ENCODE results near the gene MYO7B.

Gene MYO7B

DNA sequence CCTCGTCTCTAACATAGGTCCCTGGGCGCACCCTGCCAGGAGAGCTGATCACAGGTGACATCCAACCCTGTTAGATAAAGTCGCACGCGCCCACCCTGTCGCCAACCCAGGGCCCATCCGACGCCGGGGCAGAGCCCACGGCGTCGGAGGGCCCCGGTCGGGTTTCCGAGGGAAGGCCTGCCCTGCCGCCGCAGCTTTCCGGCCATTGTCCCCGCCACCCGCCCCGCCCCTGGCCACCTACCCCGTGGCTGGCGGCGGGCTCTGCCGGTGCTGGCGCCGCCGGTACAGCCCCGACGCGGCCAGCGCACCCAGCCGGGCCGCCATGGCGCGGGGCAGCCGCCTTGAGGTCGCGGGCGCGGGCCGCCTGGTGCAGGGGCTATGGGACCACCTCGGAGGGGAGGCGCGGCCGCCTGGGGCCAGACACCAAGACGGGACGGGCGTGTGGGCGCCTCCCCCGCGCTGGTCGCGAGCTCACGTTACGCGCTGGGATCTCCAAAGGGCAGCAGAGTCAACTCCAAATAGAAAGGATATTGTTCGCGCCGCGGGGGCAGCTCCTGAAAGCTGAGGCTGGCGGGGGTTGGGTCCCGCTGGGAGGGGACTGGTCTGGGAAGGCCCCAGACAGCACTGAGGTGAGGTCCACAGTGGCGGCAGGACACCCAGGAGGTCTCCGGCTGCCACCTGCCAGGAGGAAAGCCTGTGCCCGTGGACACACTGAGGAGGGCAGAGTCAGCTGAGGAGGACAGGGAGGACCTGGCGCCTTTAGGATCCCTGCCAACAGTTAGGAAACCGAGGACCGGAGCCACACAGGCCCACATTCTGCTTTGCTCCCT lies 128.8 kb downstream of the MYO7B start:
- no peak for DNase-seq (ENCODE audit: low read depth)

DNA sequence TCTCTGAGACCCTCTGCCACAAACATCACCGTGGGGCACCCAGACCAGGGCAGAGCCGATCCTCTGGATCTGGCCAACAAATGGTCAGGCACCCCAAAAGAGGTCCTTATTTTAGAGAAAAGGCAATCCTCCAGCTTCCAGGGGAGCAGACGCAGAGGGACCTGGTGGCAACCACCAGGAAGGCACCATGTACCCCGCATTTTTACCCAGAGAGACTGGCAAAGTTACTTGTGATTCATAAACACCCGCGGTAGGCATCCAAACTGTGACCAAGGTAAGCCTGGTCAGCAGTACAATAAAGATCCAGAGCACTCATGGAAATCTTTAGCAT lies 129.4 kb downstream of the MYO7B start:
- no peak for DNase-seq (ENCODE audit: low read depth)

DNA sequence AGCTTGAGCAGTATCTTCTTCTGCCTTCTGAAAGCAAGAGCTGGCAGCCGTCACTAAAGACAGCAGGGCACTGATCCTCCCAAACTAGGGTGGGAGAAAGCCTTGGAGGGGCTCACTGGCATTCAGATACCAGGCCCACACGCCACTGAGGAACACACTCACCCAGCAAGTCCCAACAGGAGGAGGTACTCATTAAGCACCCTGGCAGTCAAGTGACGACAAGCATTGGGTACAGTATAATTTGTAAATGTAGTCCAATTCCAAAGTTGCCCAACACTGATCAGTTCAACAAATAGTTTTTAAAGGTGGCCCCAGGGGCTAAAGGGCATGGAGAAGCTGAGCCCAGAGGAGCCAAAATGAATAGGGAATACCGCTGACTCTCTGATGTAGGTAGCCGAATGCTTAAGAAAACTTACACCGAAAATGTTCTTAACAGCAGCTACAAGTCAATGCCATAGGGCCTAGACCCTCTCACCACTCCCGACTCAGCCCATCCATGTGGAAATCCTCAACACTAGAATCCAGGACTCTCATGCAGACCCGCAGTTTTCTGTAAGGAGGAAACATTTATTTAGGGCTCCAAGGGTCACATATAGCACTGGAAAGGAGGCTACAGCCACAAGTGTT lies 129.9 kb downstream of the MYO7B start:
- DNase-seq (ENCODE audit: low read depth) = no peak

DNA sequence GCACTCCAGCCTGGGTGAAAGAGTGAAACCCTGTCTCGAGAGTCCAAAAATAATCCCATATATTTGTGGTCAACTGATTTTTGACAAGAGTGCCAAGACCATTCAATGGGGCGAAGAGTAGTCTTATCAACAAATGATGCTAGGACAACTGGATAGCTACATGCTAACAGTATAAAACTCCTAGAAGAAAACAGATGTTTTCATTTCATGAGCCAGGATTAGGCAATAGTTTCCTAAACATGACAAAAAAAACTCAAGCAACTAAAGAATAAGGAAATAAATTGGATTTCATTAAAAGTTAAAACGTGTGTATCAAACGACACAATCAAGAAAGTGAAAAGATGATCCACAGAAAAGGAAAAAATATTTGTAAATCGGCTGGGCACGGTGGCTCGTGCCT lies 133.6 kb downstream of the MYO7B start:
- DNase-seq (ENCODE audit: low read depth) = no peak

DNA sequence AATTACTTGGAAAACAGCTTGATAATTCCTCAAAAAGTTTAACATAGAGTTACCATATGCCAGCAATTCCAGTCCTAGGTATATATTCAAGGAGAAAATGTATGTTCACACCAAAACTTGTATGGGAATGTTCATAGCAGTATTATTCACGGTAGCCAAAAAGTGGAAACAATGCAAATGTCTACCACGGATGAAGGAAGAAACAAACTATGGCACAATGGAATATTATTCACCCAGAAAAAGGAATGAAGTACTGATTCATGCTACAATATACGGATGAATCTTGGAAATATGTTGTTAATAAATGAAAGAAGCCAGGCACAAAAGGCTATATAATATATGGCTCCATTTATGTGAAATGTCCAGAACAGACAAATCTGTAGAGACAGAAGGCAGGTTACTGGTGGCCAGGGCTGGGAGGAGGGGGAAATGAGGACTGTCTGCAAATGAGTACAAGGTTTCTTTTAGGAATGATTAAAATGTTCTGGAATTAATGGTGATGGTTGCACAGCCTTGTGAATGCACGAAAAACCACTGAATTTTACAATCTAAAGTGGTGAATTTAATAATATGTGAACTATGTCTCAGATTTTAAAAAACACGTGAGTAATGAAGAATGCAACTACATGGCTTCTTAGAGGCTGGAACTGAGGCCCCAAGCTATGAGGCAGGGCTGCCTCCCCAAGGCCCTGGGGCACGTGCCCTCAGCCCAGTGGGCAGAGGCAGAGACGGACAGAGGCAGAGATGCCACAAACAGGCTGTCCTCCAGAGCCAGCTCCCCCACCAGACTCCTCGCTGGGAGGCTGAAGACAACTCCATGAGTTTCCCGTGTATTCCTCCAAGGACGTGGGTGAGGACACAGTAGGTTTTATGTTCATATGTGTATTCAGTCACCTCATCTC lies 134.8 kb downstream of the MYO7B start:
- DNase-seq (ENCODE audit: low read depth) = no peak

DNA sequence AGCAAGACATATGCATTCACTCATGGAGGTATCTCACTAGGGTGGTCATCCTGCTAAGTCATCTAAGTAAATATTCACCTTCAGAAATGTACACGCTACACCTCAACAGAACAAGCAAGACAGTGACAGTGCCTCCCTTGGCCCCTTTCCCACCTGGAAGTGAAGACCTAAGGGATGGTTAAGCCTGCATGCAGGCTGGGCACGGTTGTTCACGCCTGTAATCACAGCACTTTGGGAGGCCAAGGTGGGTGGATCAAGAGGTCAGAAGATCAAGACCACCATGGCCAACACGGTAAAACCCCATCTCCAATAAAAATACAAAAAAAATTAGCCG lies 135.4 kb downstream of the MYO7B start:
- DNase-seq (ENCODE audit: low read depth) = no peak

DNA sequence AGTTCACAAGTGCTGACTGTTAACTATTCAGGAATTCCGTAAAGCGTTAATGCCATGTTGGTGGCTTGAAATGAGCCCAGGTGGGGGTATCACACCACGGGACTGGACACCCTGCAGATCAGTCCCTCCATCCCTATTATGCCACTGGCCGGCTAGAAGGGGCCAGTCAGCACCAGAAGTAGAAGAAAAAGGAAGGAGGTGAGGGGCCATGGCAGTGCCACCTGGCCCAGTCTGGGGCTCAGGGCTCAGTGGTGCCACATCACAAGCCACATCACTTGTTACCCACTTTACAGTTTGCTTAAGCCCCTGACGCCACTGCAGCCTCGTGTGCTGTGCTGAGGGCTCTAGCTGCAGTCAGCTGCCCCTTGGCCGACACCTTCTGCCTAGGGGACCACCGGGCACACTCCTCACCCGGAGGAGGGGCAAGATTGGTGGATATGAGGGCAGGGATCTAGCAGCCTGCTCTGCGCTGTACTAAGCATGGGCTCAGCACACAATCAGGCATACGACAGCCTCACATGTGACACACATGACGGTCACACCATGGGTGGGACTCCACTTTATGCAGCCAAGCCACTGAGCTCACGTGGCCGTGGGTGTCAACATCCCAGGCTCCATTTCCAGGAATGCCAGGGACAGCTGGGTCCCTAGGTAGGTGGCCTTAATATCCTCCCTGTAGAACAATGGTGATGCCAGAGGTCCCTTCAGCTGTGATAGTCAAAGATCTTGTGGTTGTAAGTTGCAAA lies 136.2 kb downstream of the MYO7B start:
- DNase-seq (ENCODE audit: low read depth) = no peak

DNA sequence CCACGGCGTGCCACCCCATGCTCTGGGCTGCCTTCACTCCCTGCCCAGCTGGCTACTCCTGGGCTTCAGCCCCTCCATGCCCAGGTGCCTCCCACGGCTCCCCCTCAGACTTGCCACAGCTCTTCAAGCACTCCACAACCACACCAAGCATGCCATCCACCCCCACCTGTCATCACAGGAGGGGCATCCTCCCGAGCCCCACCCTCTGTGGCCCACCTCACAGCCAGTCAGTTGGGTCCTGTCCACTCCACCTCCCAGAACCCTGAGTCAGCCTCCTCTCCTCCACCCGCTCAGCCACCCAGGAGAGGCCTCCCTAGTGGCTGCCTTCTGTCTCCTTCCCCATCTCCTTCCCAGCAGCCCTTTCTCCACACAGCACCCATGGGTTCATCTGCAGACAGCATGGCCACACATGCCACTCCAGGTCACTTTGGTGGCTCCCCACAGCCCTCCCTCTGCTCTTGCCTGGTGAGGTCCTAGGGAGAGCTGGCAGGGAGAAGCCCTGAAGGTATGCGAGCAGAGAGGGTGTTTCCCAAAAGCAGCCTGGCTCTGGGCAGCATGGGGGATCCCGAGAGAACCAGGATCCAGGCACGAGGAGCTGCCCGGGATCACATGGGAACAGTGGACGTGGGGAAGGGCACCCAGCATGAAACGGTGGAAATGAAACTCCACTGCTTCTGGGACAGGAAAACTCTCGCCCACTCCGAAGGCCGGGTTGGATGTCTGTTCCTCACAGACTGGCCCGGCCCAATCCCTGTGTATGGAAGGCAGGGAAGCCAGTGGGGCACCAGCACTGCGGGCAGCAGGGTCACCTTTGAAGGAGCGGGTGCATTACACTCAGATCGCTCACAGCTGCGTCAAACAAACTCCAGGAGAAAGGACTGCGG lies 137.1 kb downstream of the MYO7B start:
- DNase-seq (ENCODE audit: low read depth) = no peak

DNA sequence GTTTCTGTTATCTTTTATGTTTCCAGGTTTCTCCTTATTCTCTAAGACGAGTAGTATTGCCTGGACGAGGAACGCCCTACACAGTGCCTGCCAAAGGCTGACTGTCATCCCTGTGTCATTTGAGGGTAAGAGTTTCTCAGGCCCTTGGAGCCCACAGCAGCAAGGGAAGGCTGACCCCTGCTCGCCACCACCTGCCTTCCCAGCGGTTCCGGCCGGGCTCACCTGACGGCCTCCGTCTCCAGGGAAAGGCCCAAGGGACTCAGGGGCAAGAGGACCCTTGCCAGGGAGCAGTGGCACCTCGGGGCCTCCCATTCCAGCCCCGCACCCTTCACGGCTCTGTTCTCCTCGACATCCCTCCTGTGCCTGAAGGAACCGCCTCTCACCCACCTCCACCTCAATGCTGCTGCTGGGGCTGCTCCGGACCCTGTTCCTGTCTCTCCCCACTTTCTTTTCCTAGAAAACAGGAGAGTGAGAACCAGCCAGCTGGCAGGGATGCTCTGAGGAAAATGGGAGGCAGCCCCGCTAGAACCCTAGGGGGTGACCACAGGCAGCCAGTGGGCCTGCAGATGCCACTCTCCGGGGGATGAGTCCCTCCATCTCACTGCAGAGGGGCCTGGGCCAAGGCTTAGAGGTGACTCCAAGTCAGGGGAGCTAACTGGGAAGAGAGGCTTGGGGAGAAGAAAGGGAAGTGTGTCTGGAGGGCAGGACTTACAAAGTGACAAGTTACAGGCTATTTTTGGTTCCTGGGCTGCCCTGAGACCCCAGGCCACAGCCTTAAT lies 138.0 kb downstream of the MYO7B start:
- DNase-seq (ENCODE audit: low read depth) = no peak

DNA sequence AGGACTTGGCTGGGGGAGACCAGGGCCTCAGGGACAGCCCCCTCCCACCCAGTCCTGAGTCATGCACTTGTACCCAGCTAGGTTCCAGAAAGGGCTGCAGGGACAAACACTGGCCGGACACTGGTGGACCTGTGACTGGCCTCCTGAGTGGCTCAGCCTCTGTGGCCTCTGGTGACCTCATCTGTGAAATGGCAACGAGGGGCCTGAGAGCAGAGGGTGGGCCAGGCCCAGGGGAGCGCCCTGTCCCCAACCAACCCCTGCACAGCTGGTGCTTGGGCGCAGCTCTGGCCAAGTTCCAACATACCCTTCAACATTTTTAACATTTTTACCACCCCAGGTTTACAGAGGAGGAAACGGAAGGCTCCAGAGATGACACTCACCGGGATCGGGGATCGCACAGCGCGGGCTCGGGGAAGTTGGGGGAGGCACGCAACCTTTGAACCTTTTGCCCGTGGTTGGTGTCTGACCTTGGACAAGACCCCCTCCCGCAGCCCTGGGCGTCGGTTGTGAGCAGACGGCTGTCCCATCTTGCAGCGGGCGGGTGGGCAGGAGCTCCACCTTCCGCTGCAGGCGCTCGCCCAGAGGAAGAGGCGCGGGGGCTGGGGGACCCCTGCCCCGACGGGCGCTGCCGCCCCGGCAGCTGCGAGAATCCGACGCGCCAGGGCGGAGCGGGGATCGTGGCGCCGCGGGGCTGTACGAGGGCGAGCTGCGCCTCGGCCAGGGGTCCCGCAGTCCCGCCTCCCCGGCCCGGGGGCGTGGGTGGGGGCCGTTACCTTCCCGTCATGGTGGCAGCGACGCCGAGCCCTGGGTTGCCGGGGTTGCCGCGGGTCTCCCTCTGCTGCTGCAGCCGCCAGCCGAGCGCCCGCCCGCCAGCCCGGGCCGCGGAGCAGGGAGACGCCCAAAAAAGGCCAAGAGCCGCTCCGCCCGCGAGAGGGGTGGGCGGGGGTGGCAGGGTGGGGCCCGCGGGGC lies 139.0 kb downstream of the MYO7B start:
- DNase-seq (ENCODE audit: low read depth) = no peak

DNA sequence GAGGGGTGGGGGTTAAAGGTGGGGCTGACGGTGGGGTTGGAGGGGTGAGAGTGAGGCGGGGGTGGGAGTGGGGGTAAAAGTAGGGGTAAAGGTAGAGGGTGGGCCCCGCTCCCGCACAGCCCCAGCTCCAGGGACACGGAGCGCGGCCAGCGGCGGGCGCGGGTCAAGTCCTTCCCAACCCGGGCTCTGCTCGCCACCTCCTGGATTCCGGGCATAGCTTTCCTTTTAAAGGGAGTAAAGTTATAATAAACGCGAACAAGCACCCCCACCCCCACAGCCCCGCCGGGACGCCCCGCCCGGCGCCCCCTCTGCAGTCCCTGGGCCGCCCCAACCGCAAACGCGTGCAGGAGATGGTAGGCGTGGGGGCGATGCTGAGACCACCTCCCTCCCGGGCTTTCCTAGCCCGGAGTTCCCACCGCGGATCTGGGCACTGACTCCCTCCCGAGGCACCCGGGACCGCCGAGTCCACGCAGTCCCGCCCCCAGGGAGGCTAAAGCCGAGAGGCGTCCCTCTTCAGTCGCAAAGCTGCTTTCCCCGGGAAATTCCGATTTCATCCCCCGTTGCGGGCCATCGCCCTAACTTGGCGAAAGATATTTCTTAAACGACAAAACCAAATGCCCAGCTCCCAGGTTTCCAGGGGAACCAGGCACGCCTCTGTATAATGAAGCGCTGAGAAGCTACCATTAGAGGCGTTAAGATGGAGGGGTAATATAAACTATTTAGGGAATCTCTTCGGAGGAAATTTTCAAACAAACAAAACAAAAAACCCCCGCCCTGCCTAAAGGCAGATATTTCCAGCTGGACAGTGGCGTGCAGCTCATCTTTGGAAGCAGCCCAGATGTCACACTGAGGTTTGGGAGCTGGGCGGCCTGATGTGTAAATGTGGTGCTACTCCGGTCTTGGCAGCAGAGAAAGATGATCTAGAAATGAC lies 140.1 kb downstream of the MYO7B start, which contains the start of gene LIMS2:
LIMS2 (minus strand) TSS at position 200 of the 931 bp plus-strand sequence. CDS start 506 bp downstream, outside the sequence.
- no peak for DNase-seq (ENCODE audit: low read depth)

DNA sequence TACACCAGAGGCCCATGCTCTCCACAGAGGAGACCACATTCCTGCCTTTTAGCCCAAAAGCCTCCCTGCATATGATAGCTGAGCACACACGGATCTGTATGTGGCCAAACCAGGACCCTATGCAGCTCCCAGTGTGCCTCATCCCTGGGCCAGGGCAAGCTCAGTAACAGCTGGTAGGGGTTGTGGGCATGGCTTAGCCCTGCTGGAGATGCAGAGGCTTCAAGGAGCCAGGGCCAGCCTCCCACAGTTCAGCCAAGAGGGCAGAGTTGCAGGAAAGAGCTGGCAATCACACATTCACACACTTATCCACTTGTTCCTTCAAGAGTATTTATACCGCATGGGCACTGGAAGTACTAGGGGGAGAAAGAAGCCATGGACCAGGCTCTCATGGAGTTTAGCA lies 141.4 kb downstream of the MYO7B start:
- DNase-seq (ENCODE audit: low read depth) = no peak

DNA sequence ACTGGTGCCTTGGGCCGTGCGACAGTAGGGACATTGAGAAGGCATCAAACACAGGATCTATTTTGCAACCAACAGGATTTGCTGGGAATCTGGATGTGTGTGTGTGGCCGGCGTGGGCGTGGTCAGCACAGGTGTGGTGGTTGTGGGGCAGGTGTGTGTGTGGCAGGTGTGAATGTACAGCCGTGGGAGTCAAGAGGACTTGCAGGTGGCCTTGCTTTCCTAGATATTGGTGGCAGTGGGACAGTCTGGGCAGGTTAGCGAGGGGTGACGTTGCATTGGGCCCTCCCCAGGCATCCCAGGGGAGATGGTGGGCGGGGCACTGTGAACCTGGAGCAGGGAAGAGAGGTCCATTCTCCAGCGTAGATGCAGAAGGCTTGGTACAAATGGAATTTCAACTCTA lies 143.0 kb downstream of the MYO7B start:
- DNase-seq (ENCODE audit: low read depth) = no peak

DNA sequence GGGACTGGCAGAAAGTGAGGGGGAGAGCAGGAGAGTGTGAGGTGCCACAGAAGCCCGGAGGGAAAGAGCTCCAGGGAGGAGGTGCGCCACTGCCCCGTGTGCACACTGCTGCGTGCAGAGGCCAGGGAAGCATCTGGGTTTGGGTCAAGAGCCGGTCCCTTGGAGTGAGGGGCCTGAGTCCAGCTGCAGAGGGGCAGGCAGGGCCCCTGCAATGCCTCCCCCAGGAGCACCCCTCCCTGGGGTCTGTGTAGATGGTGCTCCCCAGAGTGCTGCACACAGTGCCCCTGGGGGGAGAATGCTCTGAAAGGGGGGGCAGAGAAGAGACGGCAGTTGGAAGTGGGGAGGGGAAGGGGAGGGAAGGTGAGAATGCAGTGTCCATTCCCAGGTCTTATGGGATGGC lies 143.5 kb downstream of the MYO7B start:
- no peak for DNase-seq (ENCODE audit: low read depth)

DNA sequence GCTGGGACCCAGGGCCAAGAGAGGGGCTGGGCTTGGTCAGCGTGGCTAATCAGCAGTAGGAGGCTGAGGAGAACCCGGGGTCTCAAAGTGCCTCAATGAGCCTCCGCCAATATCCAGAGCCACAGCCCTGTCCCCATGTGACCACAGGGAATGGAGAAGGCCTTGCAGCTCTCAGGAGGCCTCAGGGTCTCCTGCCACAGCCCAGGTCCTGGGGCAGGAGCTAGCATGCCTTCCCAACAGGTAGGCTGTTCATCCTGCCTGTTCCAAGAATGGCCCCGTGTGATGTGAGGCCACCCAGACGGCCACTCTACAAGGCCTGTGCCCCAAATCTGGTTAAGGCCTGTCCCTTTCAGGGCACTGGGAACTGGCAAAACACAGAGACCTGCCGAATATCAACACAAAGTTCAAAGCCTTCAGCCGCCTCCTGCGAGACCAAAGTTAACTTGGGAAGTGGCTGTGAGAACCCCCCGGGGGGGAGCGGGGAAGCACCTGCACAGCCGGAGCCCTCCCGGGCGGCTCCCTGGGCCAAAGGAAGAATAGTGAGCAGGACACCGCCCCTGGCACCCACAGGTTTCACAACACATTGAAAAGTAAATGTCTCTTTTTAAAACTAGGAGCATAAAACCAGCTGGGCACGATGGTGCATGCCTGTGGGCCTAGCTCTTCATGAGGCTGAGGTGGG lies 144.3 kb downstream of the MYO7B start:
- DNase-seq (ENCODE audit: low read depth) = no peak

DNA sequence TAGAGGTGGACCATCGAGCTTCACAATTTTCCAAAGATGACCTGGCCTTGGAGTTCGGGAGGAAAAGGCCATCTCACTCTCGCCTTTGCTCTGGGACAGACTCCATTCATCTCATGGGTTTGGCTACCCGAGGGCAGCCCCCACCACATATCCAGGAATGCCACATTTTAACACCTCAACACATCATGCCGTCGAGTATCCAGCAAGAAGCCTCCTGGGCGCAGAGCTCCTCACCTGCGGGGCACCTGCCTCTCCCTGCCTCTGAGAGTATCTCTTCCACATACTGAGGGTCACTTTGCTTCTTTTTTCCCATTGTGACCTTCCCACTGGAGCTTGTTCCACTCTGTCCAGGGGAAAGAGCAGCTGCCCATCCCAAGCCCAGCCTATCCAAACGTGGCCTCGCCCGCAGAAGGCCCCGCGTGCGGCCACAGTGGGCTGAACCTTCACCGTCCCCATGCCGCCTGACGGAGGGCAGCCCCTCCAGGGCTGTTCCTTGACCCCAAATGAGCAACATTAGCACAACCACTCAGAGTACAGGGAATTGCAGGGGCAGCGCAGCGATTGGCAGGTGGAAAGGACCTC lies 145.3 kb downstream of the MYO7B start:
- no peak for DNase-seq (ENCODE audit: low read depth)

DNA sequence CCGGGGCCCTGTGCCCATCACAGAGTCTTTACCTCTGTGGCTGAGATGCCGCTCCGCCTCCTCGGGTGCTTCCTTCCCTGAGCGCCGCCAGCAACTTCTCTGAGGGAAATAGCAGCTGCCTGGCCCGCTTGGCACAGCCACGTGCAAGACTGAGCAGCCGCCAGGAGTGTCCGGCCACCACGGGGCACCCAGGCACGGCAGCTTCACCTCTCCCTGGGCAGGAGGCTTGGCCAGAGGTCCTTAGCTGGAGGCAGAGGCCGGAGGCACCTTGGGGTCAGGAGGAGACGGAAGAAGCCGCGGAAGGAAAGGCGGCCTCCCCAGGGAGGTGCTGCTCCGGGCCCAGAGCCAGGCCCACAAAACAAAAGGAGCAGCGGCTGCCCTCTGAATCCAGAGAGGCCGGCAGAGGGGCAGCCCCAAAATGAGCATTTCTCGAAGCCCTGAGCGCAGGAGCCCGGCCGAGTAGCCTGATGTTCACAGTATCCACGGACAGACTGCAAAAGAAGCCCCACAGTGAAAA lies 145.9 kb downstream of the MYO7B start:
- no peak for DNase-seq (ENCODE audit: low read depth)
